IPS-15b (cell line): ENCODE results near the gene KCNG3.

Source experiments
- H3K27me3 ChIP-seq: one replicate; pipeline ENCODE4 v1.6.1; 2013; ENCODE audit warnings: low read length; ENCODE audit not compliant: control insufficient read depth, insufficient read depth
- H3K36me3 ChIP-seq: one replicate; pipeline ENCODE4 v1.6.1; 2013; ENCODE audit warnings: low read length; ENCODE audit not compliant: control insufficient read depth, insufficient read depth
- H3K4me1 ChIP-seq: one replicate; pipeline ENCODE4 v1.6.1; 2013; ENCODE audit warnings: mild to moderate bottlenecking, low read length; ENCODE audit not compliant: control insufficient read depth, insufficient read depth
- H3K4me3 ChIP-seq: one replicate; pipeline ENCODE4 v1.5.1; 2013; ENCODE audit warnings: low read depth, low read length
- H3K9ac ChIP-seq: one replicate; pipeline ENCODE4 v1.6.1; 2013; ENCODE audit warnings: low read depth, mild to moderate bottlenecking, low read length
- H3K9me3 ChIP-seq: one replicate; pipeline ENCODE4 v1.6.1; 2013; ENCODE audit warnings: mild to moderate bottlenecking, low read length; ENCODE audit not compliant: control insufficient read depth, insufficient read depth

Gene KCNG3

GRCh38 chr2:42448163-42448562, 45.6 kb downstream of the KCNG3 start:
- Histone ChIP-seq H3K4me3 (no peak overlapping the region), H3K36me3 (no peaks in the 10 kb centered on the region), H3K4me1 (no peaks in the 10 kb centered on the region), H3K27me3 (no peaks in the 10 kb centered on the region), H3K9ac (no peak overlapping the region), H3K9me3 (no peaks in the 10 kb centered on the region)

GRCh38 chr2:42446503-42447271, 47.1 kb downstream of the KCNG3 start:
- Histone ChIP-seq H3K4me3 (no peak overlapping the region), H3K9ac (no peak overlapping the region), H3K36me3 (no peaks in the 10 kb centered on the region), H3K4me1 (no peaks in the 10 kb centered on the region), H3K27me3 (no peaks in the 10 kb centered on the region), H3K9me3 (no peaks in the 10 kb centered on the region)

- H3K36me3 ChIP-seq = no peaks in the 10 kb centered on the region
- no peak overlapping the region for H3K9ac ChIP-seq
- H3K4me3 ChIP-seq = no peak overlapping the region
- H3K27me3 ChIP-seq = no peaks in the 10 kb centered on the region
- H3K4me1 ChIP-seq = no peaks in the 10 kb centered on the region
- no peaks in the 10 kb centered on the region for H3K9me3 ChIP-seq
Observed at GRCh38 chr2:42443718-42444399, 49.9 kb downstream of the KCNG3 start.

GRCh38 chr2:42442774-42443173, 51.0 kb downstream of the KCNG3 start:
- no peak overlapping the region for H3K4me3 ChIP-seq
- H3K9ac ChIP-seq = no peak overlapping the region
- H3K36me3 ChIP-seq = no peaks in the 10 kb centered on the region
- H3K9me3 ChIP-seq = no peaks in the 10 kb centered on the region
- H3K27me3 ChIP-seq = no peaks in the 10 kb centered on the region
- H3K4me1 ChIP-seq = no peaks in the 10 kb centered on the region

GRCh38 chr2:42438685-42439084, 55.1 kb downstream of the KCNG3 start:
- Histone ChIP-seq H3K36me3 (no peaks in the 10 kb centered on the region), H3K4me1 (no peaks in the 10 kb centered on the region)

GRCh38 chr2:42436370-42436769, 57.4 kb downstream of the KCNG3 start:
- Histone ChIP-seq H3K4me3 (no peak overlapping the region), H3K4me1 (no peaks in the 10 kb centered on the region), H3K9ac (no peak overlapping the region), H3K9me3 (no peaks in the 10 kb centered on the region), H3K27me3 (no peaks in the 10 kb centered on the region), H3K36me3 (no peaks in the 10 kb centered on the region)

More at GRCh38 chr2:42438685-42439084, 55.1 kb downstream of the KCNG3 start:
- Histone ChIP-seq H3K4me3 (no peak overlapping the region), H3K27me3 (no peaks in the 10 kb centered on the region), H3K9me3 (no peaks in the 10 kb centered on the region), H3K9ac (no peak overlapping the region)

GRCh38 chr2:42435628-42436027, 58.2 kb downstream of the KCNG3 start:
- Histone ChIP-seq H3K27me3 (no peaks in the 10 kb centered on the region), H3K4me3 (no peak overlapping the region), H3K36me3 (no peaks in the 10 kb centered on the region), H3K9ac (no peak overlapping the region), H3K4me1 (no peaks in the 10 kb centered on the region), H3K9me3 (no peaks in the 10 kb centered on the region)

GRCh38 chr2:42430188-42430587, 63.6 kb downstream of the KCNG3 start:
- Histone ChIP-seq H3K9me3 (no peaks in the 10 kb centered on the region), H3K4me3 (no peak overlapping the region), H3K27me3 (no peaks in the 10 kb centered on the region), H3K4me1 (peaks cover 2% of the 10 kb centered on the region), H3K9ac (no peak overlapping the region), H3K36me3 (no peaks in the 10 kb centered on the region)

GRCh38 chr2:42429352-42429751, 64.4 kb downstream of the KCNG3 start:
- Histone ChIP-seq H3K27me3 (no peaks in the 10 kb centered on the region), H3K9me3 (no peaks in the 10 kb centered on the region), H3K36me3 (no peaks in the 10 kb centered on the region), H3K4me3 (no peak overlapping the region), H3K9ac (no peak overlapping the region), H3K4me1 (peaks cover 2% of the 10 kb centered on the region)

GRCh38 chr2:42425697-42426096, 68.1 kb downstream of the KCNG3 start:
- no peak overlapping the region for H3K9ac ChIP-seq
- no peaks in the 10 kb centered on the region for H3K27me3 ChIP-seq
- H3K4me3 ChIP-seq = no peak overlapping the region
- H3K36me3 ChIP-seq = no peaks in the 10 kb centered on the region
- H3K9me3 ChIP-seq = no peaks in the 10 kb centered on the region
- peaks cover 2% of the 10 kb centered on the region for H3K4me1 ChIP-seq

- H3K36me3 ChIP-seq = no peaks in the 10 kb centered on the region
- no peak overlapping the region for H3K4me3 ChIP-seq
- no peaks in the 10 kb centered on the region for H3K9me3 ChIP-seq
- no peaks in the 10 kb centered on the region for H3K27me3 ChIP-seq
- H3K4me1 ChIP-seq = no peaks in the 10 kb centered on the region
- no peak overlapping the region for H3K9ac ChIP-seq
Observed at GRCh38 chr2:42424033-42424432, 69.7 kb downstream of the KCNG3 start.

- Histone ChIP-seq H3K9me3 (no peaks in the 10 kb centered on the region), H3K27me3 (no peaks in the 10 kb centered on the region), H3K9ac (no peak overlapping the region), H3K36me3 (no peaks in the 10 kb centered on the region), H3K4me3 (no peak overlapping the region), H3K4me1 (no peaks in the 10 kb centered on the region)
Observed at GRCh38 chr2:42421601-42422239, 72.1 kb downstream of the KCNG3 start.
